Kidney epithelial cell (primary cell): Measurements from ENCODE around the gene RASSF5. TPM values are rescaled to one million over a fixed set of nuclear protein-coding genes. Genes with fewer than 3 reads are reported as not detected.

Experiments used
- DNase-seq: peaks from one replicate; pipeline ENCODE4 v3.0.0-alpha.2; 2010; ENCODE audit warnings: low read depth
- H3K27me3 ChIP-seq: 2 replicates; pipeline ENCODE4 v1.6.0; 2011; ENCODE audit warnings: low read length; ENCODE audit not compliant: control insufficient read depth, insufficient read depth
- H3K36me3 ChIP-seq: 2 replicates; pipeline ENCODE4 v1.5.1; 2011; ENCODE audit warnings: low read length; ENCODE audit not compliant: control insufficient read depth, insufficient read depth
- H3K4me3 ChIP-seq: 2 replicates; pipeline ENCODE4 v1.5.1; 2011; ENCODE audit warnings: low read depth, mild to moderate bottlenecking, control low read depth, low read length
- CTCF ChIP-seq: IDR thresholded peaks from 2 replicates; pipeline ENCODE4 v1.5.1; 2011; ENCODE audit warnings: mild to moderate bottlenecking, moderate library complexity, low read length, control low read depth, inconsistent platforms; ENCODE audit not compliant: insufficient read depth, poor library complexity, severe bottlenecking
- total RNA-seq: library from RNA; depleted of rRNA; stranded (reverse); fragments of >200 nt; gene quantifications from 2 replicates; pipeline ENCODE4 v1.2.3, GENCODE V29; 2015

RASSF5 gene
- total RNA-seq, 1 donor from 2014 or later: 4.2 TPM

GRCh38 chr1:206496131-206496793, 11.1 kb upstream of the RASSF5 start:
- Histone ChIP-seq H3K27me3 (no peaks in the 10 kb centered on the region), H3K4me3 (no peak overlapping the region), H3K36me3 (peaks cover 1% of the 10 kb centered on the region)
- TF ChIP-seq CTCF: no peak
- no peak for DNase-seq

- Histone ChIP-seq H3K36me3 (peaks cover 1% of the 10 kb centered on the region), H3K4me3 (no peak overlapping the region)
- TF ChIP-seq CTCF: no peak
Measured at GRCh38 chr1:206497363-206497762, 10.0 kb upstream of the RASSF5 start.

GRCh38 chr1:206497774-206498173, 9.6 kb upstream of the RASSF5 start:
- H3K4me3 ChIP-seq: no peak overlapping the region
- no peak for DNase-seq
- H3K27me3 ChIP-seq: no peaks in the 10 kb centered on the region
- H3K36me3 ChIP-seq: peaks cover 1% of the 10 kb centered on the region
- TF ChIP-seq CTCF: no peak

More at GRCh38 chr1:206497363-206497762, 10.0 kb upstream of the RASSF5 start:
- no peak for DNase-seq
- H3K27me3 ChIP-seq: no peaks in the 10 kb centered on the region

- H3K27me3 ChIP-seq: no peaks in the 10 kb centered on the region
- peaks cover 1% of the 10 kb centered on the region for H3K36me3 ChIP-seq
- TF ChIP-seq CTCF: no peak
- no peak overlapping the region for H3K4me3 ChIP-seq
- DNase-seq: no peak
Measured at GRCh38 chr1:206498685-206499084, 8.6 kb upstream of the RASSF5 start.

- no peaks in the 10 kb centered on the region for H3K27me3 ChIP-seq
- H3K36me3 ChIP-seq: peaks cover 1% of the 10 kb centered on the region
- no peak for DNase-seq
- no peak overlapping the region for H3K4me3 ChIP-seq
- TF ChIP-seq CTCF: no peak
Measured at GRCh38 chr1:206500046-206500445, 7.3 kb upstream of the RASSF5 start.

- H3K27me3 ChIP-seq: peaks cover 2% of the 10 kb centered on the region
- H3K36me3 ChIP-seq: no peaks in the 10 kb centered on the region
- no peak overlapping the region for H3K4me3 ChIP-seq
- TF ChIP-seq CTCF: no peak
- no peak for DNase-seq
Measured at GRCh38 chr1:206501881-206502280, 5.5 kb upstream of the RASSF5 start.
